Left kidney (tissue), 8 donors: ENCODE results near the gene ZNF28. TPM values are rescaled to one million over a fixed set of nuclear protein-coding genes. Genes with fewer than 3 reads are reported as not detected.
"Not testable (repeated sequence)": the region's sequence is repeated elsewhere in the genome, so short reads cannot be mapped to it uniquely, and the experiment has no call there.

Experiments
- DNase-seq: peaks from one replicate; pipeline ENCODE4 v3.0.0-alpha.2; 2013
- long read RNA-seq, 8 donors: transcript quantifications; one replicate each; lab custom pipeline, GENCODE V29; 2026
- polyA plus RNA-seq: library from polyadenylated mRNA; unstranded; fragments of 120-200 nt; gene quantifications from one replicate; pipeline ENCODE4 v1.2.1, GENCODE V29; 2013; ENCODE audit not compliant: insufficient read length

ZNF28 gene
- 21.1 TPM for polyA plus RNA-seq
- long read RNA-seq, donor 1, full-length matches to known transcripts: 2 of 2 reads
- long read RNA-seq, donor 1, partial matches to known transcripts: 0 of 2 reads
- long read RNA-seq, donor 1, other reads (novel, unspliced or antisense): 0 of 2 reads
- long read RNA-seq, donor 2, full-length matches to known transcripts: 5 of 5 reads
- long read RNA-seq, donor 2, partial matches to known transcripts: 0 of 5 reads
- long read RNA-seq, donor 2, other reads (novel, unspliced or antisense): 0 of 5 reads
- long read RNA-seq, donor 3, full-length matches to known transcripts: 1 of 1 reads
- long read RNA-seq, donor 3, partial matches to known transcripts: 0 of 1 reads
- long read RNA-seq, donor 3, other reads (novel, unspliced or antisense): 0 of 1 reads
- long read RNA-seq, donor 4: 0 reads
- long read RNA-seq, donor 5: 0 reads
- long read RNA-seq, donor 6: 0 reads
- long read RNA-seq, donor 7, full-length matches to known transcripts: 2 of 2 reads
- long read RNA-seq, donor 7, partial matches to known transcripts: 0 of 2 reads
- long read RNA-seq, donor 7, other reads (novel, unspliced or antisense): 0 of 2 reads
- long read RNA-seq, donor 8, partial matches to known transcripts: 0 of 1 reads
- long read RNA-seq, donor 8, other reads (novel, unspliced or antisense): 0 of 1 reads

DNA sequence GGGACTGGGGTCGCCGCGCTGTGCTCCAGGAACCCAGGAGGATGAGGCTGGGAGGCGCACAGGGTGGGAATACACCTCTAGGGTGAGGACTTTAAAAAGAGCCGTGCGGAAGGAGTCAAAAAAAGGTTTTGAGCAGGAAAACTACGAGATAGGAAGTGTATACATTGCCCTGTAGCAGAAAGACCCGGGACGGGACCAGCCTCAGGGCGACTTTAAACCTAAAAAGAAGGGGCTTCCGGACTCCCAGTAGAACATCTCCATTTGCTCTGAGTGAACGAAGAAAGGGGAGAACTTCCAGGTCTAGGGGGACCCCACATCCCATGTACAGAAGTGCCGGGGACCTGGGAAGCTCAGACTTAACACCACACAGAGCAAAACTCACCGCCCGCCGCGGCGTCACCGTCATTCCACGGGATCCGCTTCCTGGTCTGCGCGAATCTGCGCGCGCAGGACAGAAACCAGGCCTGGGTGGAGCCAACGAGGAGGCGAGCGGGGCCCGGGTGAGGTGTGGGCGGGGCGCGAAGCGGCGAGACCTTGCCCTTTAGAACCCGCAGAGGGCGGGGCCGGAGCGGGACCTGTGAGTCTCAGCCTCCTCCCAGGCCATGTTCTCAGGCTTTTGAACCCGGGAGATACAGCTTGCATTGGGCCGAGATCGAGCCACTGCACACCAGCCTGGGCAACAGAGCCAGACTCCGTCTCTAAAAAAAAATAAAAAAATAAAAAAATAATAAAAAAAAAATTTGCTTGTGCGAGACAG lies at the start of gene ZNF28:
ZNF28 (minus strand) TSS at position 430 of the 757 bp plus-strand sequence. CDS start 3,675 bp downstream, outside the sequence.
- DNase-seq: peak; percentile 33

DNA sequence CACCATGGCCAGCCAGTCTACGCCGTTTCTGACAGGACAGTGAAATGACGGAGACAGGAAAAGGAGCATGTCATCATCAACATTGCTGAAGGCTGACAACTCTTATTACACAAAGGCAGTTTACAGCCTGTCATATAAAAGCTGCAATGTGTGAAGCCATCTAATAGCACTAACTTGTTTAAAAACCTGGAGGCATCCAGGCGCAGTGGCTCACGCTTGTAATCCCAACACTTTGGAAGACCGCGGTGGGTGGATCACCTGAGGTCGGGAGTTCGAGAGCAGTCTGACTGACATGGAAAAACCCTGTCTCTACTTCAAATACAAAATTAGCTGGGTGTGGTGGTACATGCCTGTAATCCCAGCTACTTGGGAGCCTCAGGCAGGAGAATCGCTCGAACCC lies 46.6 kb upstream of the ZNF28 start:
- not testable (repeated sequence) for DNase-seq

DNA sequence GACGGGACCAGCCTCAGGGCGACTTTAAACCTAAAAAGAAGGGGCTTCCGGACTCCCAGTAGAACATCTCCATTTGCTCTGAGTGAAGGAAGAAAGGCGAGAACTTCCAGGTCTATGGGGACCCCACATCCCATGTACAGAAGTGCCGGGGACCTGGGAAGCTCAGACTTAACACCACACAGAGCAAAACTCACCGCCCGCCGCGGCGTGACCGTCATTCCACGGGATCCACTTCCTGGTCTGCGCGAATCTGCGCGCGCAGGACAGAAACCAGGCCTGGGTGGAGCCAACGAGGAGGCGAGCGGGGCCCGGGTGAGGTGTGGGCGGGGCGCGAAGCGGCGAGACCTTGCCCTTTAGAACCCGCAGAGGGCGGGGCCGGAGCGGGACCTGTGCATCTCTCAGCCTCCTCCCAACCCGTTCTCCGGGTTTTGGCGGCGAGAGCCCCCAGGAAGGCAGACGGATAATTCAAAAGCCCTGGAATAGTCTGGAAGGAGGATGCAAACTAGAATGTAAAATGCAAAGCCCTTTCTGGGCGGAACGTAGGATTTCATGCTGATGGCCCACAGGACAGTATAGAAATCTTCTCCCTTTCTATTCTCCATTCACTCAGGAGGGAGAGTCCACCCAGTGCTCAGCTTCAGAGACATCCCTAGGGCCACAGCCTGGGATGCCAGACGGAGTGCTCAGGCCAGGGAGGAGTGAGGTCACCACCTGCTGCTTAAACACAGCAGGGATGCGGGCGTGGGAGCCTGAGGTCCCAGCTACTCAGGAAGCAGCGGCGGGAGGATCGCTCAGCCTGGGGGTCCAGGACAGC lies 36.2 kb upstream of the ZNF28 start, which contains the start of gene ZNF468:
ZNF468 (minus strand) TSS at position 242 of the 814 bp plus-strand sequence. CDS start 3,347 bp downstream, outside the sequence.
- peak; percentile 32 for DNase-seq

DNA sequence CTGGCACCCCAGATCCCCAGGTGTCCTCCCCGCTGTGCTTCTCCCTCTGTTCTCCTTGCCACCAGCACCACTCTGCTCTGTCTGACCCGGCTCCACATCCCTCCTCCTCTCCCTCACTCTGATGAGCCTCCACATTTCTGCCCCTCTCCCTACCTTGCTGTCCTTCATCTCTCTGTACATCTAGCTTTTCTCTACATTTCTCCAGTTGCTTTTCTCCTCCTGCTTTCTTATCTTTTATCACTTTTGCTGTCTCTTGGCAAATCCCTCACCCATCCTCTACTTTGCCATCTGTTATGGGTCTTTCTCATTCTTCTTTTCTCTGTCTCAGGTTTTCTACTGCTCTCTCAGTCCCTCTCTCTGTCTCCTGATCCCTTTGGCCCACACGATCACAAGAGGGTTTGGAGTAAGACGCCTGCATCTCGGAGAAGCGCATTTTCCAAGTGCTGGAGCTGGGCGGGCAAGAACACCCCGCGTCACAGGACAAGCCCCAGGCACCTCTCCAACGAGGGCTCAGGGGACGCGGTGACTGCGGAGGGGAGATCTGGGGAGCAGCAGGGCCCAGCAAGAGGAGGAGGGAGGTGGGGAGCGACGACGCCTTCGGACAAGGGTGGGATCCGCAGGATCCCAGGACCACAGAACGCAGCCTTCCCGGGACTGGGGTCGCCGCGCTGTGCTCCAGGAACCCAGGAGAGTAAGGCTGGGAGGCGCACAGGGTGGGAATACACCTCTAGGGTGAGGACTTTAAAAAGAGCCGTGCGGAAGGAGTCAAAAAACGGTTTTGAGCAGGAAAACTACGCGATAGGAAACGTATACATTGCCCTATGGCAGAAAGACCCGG lies 35.3 kb upstream of the ZNF28 start:
- DNase-seq: not testable (repeated sequence)

DNA sequence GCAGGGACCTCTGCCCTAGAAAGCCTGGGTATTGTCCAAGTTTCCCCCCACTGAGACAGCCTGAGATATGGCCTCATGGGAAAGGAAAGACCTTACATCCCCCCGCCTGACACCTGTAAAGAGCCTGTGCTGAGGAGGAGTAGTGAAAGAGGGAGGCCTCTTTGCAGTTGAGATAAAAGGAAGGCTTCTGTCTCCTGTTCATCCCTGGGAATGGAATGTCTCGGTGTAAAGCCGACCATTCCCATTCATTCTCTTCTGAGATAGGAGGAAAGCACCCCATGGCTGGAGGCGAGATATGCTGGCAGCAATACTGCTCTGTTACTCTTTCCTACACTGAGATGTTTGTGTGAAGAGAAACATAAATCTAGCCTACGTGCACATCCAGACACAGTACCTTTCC lies 25.9 kb upstream of the ZNF28 start:
- DNase-seq: not testable (repeated sequence)

DNA sequence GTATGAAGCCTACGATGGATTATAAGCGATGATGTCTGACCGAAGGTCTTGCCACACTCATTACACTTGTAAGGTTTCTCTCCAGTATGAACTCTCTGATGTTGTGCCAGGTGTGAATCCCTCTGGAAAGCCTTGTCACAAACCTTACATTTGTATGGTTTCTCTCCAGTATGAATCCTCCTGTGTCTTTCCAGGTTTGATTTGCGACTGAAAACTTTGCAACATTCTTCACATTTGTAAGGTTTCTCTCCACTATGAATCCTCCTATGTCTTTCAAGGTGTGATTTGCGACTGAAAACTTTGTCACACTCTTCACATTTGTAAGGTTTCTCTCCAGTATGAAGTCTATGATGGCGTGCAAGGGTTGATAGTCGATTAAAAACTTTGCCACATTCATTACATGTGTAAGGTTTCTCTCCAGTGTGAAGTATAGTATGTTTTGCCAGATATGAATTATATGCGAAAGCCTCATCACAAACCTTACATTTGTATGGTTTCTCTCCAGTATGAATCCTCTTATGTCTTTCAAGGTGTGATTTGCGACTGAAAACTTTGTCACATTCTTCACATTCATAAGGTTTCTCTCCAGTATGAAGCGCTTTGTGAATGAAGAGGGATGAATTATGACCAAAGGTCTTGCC lies 19.5 kb upstream of the ZNF28 start:
- DNase-seq: not testable (repeated sequence)

DNA sequence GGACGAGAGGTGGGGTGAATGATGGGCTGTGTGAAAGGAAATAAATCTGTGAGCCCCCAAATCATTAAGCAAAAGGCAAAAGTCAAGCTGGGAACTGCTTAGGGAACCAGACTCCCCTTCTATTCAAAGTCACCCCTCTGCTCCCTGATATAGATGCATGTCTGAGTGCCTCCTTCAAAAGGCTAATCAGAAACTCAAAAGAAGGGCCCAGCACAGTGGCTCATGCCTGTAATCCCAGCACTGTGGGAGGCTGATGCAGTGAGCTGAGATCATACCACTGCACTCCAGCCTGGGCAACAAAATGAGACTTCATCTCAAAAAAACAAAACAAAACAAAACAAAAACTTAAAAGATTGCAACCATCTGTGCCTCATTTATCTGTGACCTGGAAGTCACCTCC lies 12.9 kb upstream of the ZNF28 start:
- DNase-seq: not testable (repeated sequence)

DNA sequence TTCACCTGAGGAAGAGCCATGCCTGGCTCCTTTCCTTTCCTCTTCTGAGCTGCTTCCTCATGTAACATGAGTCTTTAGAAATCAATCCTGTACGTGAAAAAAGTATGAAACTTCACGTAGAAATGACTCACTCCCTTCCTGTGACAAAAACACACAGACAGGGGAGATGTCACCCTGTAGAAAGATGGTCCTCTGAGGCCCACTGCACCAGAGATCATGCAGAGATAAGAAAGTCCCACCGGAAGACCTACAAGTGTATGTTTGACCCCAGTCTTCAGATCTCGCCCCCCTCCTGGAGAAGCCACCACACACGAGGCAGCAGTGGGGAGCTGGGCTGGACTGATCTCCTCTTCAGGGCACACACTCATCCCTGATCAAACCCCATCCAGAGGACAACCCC lies 12.1 kb upstream of the ZNF28 start:
- not testable (repeated sequence) for DNase-seq

DNA sequence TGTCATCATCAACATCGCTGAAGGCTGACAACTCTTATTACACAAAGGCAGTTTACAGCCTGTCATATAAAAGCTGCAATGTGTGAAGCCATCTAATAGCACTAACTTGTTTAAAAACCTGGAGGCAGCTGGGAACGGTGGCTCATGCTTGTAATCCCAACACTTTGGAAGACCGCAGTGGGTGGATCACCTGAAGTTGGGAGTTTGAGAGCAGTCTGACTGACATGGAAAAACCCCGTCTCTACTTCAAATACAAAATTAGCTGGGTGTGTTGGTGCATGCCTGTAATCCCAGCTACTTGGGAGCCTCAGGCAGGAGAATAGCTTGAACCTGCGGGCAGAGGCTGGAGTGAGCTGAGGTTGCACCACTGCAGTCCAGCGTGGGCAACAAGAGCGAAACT lies 8.4 kb upstream of the ZNF28 start:
- DNase-seq: not testable (repeated sequence)

DNA sequence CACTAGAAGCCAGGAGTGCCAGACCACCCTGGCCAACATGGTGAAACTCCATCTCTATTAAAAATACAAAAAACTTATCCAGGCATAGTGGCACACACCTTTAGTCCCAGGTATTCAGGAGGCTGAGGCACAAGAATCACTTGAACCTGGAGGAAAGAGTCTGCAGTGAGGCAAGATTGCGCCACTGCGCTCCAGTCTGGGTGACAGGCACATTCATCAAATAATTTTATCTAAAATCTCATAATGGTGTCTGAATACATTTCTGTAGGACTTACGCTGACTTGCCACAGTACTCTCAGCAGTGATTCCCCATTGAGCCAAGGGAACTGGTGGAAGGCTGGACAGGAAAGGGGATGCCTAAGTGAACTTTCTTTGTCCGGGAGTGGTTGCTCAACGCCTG lies 4.3 kb upstream of the ZNF28 start:
- DNase-seq: no peak

DNA sequence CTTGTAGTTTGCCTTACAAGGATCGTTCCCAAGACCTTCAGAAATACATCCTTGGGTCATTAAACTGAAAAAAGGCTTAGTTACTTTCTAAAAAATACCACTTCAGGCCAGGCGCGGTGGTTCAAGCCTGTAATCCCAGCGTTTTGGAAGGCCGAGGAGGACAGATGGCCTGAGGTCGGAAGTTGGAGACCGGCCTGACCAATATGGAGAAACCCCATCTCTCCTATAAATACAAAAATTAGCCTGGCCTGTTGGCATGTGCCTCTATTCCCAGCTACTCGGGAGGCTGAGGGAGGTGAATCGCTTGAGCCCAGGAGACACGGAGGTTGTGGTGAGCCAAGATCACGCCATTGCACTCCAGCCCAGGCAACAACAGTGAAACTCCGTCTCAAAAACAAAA lies 2.2 kb upstream of the ZNF28 start:
- no peak for DNase-seq

DNA sequence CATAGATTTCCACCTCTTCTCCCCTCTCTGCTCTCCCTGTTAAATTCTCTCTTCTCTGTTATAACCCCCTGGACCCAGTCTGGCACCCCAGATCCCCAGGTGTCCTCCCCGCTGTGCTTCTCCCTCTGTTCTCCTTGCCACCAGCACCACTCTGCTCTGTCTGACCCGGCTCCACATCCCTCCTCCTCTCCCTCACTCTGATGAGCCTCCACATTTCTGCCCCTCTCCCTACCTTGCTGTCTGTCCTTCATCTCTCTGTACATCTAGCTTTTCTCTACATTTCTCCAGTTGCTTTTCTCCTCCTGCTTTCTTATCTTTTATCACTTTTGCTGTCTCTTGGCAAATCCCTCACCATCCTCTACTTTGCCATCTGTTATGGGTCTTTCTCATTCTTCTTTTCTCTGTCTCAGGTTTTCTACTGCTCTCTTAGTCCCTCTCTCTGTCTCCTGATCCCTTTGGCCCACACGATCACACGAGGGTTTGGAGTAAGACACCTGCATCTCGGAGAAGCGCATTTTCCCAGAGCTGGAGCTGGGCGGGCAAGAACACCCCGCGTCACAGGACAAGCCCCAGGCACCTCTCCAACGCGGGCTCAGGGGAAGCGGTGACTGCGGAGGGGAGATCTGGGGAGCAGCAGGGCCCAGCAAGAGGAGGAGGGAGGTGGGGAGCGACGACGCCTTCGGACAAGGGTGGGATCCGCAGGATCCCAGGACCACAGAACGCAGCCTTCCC lies 795 bp downstream of the ZNF28 start:
- not testable (repeated sequence) for DNase-seq

DNA sequence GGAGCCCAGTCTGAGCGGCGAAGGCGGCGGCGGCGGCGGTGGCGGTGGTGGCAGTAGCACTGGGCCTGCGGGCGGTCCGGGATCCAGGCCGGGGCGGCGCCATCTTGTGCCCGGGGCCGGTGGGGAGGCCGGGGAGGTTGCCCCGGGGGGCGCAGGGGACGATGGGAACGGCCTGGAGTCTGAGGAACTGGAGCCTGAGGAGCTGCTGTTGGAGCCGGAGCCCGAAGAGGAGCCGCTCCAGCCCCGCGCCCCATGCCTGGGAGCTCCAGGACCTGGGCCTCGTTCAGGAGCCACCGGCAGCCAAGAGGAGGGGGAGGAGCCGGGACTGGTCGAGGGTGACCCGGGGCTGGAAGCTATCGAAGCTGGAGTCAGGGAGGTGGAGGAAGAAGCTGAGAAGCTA lies 11.6 kb downstream of the ZNF28 start:
- no peak for DNase-seq

DNA sequence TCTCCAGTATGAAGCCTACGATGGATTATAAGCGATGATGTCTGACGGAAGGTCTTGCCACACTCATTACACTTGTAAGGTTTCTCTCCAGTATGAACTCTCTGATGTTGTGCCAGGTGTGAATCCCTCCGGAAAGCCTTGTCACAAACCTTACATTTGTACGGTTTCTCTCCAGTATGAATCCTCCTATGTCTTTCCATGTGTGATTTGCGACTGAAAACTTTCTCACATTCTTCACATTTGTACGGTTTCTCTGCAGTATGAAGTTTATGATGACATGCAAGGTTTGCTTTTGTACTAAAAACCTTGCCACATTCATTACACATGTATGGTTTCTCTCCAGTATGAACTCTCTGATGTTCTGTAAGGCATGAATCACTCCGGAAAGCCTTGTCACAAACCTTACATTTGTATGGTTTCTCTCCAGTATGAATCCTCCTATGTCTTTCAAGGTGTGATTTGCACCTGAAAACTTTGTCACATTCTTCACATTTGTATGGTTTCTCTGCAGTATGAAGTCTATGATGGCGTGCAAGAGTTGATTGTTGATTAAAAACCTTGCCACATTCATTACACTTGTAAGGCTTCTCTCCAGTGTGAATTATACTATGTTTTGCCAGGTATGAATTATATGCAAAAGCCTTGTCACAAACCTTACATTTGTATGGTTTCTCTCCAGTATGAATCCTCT lies 21.3 kb downstream of the ZNF28 start:
- DNase-seq: not testable (repeated sequence)

DNA sequence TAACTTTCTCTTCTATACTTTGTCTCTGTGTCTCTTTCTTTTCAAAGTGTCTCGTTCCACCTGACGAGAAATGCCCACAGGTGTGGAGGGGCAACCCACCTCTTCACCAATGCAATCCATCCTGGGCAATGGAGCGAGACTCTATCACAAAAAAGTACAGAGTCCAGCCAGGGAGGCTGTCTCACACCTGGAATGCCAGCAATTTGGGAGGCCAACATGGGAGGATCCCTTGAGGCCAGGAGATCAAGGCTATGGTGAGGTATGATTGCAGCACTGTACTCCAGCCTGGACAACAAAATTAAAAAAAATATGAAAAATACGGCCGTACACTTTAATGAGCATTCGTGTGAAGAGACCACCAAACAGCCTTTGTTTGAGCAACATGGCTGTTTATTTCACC lies 32.0 kb downstream of the ZNF28 start:
- DNase-seq: no peak

DNA sequence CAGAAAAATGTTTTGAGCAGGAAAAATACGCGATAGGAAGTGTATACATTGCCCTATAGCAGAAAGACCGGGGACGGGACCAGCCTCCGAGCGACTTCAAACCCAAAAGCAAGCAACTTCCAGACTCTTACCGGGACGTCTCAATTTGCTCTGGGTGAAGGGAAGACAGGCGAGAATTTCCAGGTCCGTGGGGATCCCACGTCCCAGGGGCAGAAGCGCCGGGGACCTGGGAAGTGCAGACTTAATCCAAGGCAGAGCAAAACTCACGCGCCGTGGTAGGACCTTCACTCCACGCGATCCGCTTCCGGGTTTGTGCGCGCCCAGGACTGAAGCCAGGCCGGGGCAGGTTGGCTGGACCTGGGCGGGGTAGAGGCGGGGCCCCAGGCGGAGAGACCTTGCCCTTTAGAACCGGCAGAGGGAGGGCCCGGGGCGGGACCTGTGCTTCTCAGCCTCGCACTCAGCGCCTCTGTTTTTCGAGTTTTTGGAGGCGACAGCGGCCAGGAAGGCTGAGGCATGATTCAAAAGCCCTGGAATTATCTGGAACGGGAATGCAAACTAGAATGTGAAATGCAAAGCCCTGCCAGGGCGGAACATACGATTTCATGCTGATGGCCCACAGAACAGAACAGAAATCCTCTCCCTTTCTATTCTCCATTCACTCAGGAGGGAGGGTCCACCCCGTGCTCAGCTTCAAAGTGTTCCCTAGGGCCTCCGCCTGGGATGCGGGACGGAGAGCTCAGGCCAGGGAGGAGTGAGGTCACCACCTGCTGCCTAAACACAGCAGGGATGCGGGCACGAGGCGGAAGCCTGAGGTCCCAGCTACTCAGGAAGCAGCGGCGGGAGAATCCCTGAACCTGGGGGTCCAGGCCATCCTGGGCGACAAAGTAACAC lies 34.7 kb downstream of the ZNF28 start, which contains the start of gene ZNF600:
ZNF600 (minus strand) TSS at position 328 of the 891 bp plus-strand sequence. CDS start 7,903 bp downstream, outside the sequence.
- DNase-seq: peak; percentile 59

DNA sequence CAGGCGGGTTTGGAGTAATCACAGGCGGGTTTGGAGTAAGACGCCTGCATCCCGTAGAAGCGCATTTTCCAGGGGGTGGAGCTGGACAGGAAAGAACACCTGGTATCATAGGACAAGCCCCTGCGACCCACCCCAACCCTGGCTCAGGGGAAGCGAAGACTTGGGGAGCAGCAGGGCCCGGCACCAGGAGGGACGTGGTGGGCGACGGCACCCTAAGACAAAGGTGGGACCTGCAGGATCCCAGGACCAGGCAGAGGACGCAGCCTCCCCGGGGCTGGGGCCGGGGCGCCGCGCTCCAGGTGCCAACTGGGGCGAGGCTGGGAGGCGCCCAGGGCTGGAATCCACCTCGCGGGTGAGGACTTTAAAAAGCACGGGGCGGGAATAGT lies 35.4 kb downstream of the ZNF28 start:
- no peak for DNase-seq

DNA sequence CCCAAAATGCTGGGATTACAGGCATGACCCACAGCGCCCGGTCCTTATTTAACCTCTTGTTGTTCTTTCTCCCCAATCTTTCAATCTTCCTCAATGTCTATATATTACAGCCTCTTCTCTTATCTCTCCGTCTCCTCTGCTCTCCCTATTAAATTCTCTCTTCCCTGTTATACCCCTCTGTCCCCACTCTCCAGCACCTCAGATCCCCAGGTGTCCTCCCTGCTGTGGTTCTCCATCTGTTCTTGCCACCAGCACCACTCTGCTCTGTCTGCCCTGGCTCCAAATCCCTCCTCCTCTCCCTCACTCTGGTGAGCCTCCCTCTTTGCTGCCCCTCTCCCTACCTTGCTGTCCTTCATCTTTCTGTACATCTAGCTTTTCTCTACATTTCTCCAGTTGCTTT lies 35.9 kb downstream of the ZNF28 start:
- DNase-seq: no peak
